PC-9 (cell line): ENCODE data around the gene SRP9. TPM values are rescaled to one million over a fixed set of nuclear protein-coding genes. Genes with fewer than 3 reads are reported as not detected.
A peak's percentile ranks its signal among the peaks of the same experiment; 100 is the strongest.

ENCODE experiments used
- BruUV-seq: library from RNA; stranded (reverse); fragments of 400-500 nt; replicated peaks from 2 replicates; lab custom pipeline; 2021; lab: Mats Ljungman, UMichigan
- CTCF ChIA-PET: fragments of 300-600 bp; sonication (Branson Sonifier 250); formaldehyde crosslinking; loops from one replicate; lab custom pipeline; 2022; ENCODE audit warnings: antibody characterized with exemption; lab: Charles Lee
- POLR2A ChIA-PET: fragments of 300-600 bp; sonication (Branson Sonifier 250); formaldehyde crosslinking; loops from one replicate; lab custom pipeline; 2022; ENCODE audit warnings: antibody characterized with exemption; ENCODE audit not compliant: unreplicated experiment; lab: Charles Lee
- DNase-seq, 2 experiments: peaks; one replicate each; pipeline versions ENCODE4 v3.0.0 to v3.0.0-alpha.2; 2015 to 2022; ENCODE audit warnings: mixed read lengths in 1 of 2
- H2AFZ ChIP-seq: fragments of 200-600 bp; sonication (generic); 2 replicates; pipeline ENCODE4 v1.8.1; 2017; ENCODE audit warnings: antibody characterized with exemption
- H3F3A ChIP-seq: fragments of 200-600 bp; sonication (generic); 2 replicates; pipeline ENCODE4 v1.8.1; 2017; ENCODE audit warnings: antibody characterized with exemption, mild to moderate bottlenecking, low read depth; ENCODE audit not compliant: insufficient read depth
- H3K27ac ChIP-seq: fragments of 200-600 bp; sonication (generic); 2 replicates; pipeline ENCODE4 v1.6.1; 2016; ENCODE audit warnings: mixed run types
- H3K27me3 ChIP-seq: fragments of 200-600 bp; sonication (generic); 2 replicates; pipeline ENCODE4 v1.6.1; 2016; ENCODE audit warnings: low read depth, mixed run types; ENCODE audit not compliant: insufficient read depth
- H3K36me3 ChIP-seq: fragments of 200-600 bp; sonication (generic); 2 replicates; pipeline ENCODE4 v1.6.1; 2016; ENCODE audit warnings: low read depth, mixed run types
- H3K4me1 ChIP-seq: fragments of 200-600 bp; sonication (generic); replicated peaks from 2 replicates; pipeline ENCODE4 v1.6.1; 2016; ENCODE audit warnings: mixed run types; ENCODE audit not compliant: insufficient read depth
- H3K4me2 ChIP-seq: fragments of 200-600 bp; sonication (generic); 2 replicates; pipeline ENCODE4 v1.6.1; 2017; ENCODE audit warnings: mixed run types
- H3K4me3 ChIP-seq: fragments of 200-600 bp; sonication (generic); 2 replicates; pipeline ENCODE4 v1.6.1; 2016; ENCODE audit warnings: mixed run types
- H3K79me2 ChIP-seq: fragments of 200-600 bp; sonication (generic); 2 replicates; pipeline ENCODE4 v1.6.1; 2017; ENCODE audit warnings: low read depth, mixed run types
- H3K9me2 ChIP-seq: fragments of 200-600 bp; sonication (generic); 2 replicates; pipeline ENCODE4 v1.8.1; 2017; ENCODE audit warnings: mild to moderate bottlenecking; ENCODE audit not compliant: insufficient read depth
- H3K9me3 ChIP-seq: fragments of 200-600 bp; sonication (generic); 2 replicates; pipeline ENCODE4 v1.8.1; 2016; ENCODE audit warnings: low read depth; ENCODE audit not compliant: insufficient read depth
- H4K20me1 ChIP-seq: fragments of 200-600 bp; sonication (generic); 2 replicates; pipeline ENCODE4 v1.8.1; 2017; ENCODE audit not compliant: insufficient read depth
- EZH2 ChIP-seq: fragments of 200-600 bp; sonication (generic); IDR thresholded peaks from 2 replicates; pipeline ENCODE4 v1.8.0; 2017; ENCODE audit warnings: antibody characterized with exemption, low read depth
- intact Hi-C: fragments of 100-400 bp; cut with micrococcal nuclease; formaldehyde crosslinking; loops from one replicate; pipeline ENCODE4 v1.10.0; 2022; ENCODE audit not compliant: unreplicated experiment
- total RNA-seq: library from RNA; stranded (reverse); gene quantifications from 2 replicates; pipeline ENCODE4 v1.2.3, GENCODE V29; 2021
- TF ChIP-seq, protein P1 (sequence below): fragments of 200-600 bp; sonication (generic); conservative IDR thresholded peaks from 2 replicates; pipeline ENCODE4 v1.6.1; 2017; ENCODE audit warnings: mixed run types, antibody characterized with exemption, mild to moderate bottlenecking, moderate library complexity

SRP9 gene
- total RNA-seq, 1 experiment from 2014 or later = 406 TPM

DNA sequence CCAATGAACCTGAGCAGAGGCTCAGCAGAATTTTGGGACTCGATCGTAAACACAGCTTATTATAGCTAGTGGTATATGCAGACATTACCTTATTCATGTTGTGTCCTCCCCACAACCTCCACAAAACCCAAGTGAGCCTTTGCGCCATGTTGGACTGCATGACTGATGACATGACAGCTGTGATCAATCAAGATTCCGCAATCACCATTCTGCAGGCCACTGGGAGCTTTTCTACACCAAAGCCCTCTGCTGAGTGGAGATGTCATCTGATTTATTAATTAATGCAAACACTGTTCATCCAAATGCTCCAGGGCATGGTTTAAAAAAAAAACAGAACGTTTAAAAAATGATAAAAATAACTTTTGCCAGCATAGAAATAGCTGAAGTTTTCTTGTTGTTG lies 7.9 kb upstream of the SRP9 start:
- Histone ChIP-seq H3K4me2 (peak overlapping the region; percentile 63; the same call in 1 of the 2 replicates), H3K4me3 (no peak overlapping the region), H3K79me2 (no peaks in the 10 kb centered on the region), H3F3A (peaks cover 61% of the 10 kb centered on the region), H4K20me1 (no peaks in the 10 kb centered on the region), H3K36me3 (no peaks in the 10 kb centered on the region), H3K27me3 (no peaks in the 10 kb centered on the region), H2AFZ (no peak overlapping the region), H3K27ac (no peak overlapping the region), H3K9me2 (no peaks in the 10 kb centered on the region), H3K9me3 (no peaks in the 10 kb centered on the region), H3K4me1 (peaks cover 62% of the 10 kb centered on the region)
- DNase-seq = no peak
- POLR2A ChIA-PET = interaction anchor here (0.5 to 0.7 kb wide), 3 partner anchors 117 to 482 kb away, joined by 3 to 6 read pairs (median 3); partner anchors contain the start of gene ENAH
- CTCF ChIA-PET = interaction anchor here (1.0 to 1.2 kb wide), 2 partner anchors 8 to 31 kb away, joined by 3 to 5 read pairs; partner anchors contain the start of gene SRP9
- intact Hi-C loops = no loop called here
- no TSS peak for BruUV-seq
- no peak for TF ChIP-seq EZH2
- TF ChIP-seq, protein P1, sequence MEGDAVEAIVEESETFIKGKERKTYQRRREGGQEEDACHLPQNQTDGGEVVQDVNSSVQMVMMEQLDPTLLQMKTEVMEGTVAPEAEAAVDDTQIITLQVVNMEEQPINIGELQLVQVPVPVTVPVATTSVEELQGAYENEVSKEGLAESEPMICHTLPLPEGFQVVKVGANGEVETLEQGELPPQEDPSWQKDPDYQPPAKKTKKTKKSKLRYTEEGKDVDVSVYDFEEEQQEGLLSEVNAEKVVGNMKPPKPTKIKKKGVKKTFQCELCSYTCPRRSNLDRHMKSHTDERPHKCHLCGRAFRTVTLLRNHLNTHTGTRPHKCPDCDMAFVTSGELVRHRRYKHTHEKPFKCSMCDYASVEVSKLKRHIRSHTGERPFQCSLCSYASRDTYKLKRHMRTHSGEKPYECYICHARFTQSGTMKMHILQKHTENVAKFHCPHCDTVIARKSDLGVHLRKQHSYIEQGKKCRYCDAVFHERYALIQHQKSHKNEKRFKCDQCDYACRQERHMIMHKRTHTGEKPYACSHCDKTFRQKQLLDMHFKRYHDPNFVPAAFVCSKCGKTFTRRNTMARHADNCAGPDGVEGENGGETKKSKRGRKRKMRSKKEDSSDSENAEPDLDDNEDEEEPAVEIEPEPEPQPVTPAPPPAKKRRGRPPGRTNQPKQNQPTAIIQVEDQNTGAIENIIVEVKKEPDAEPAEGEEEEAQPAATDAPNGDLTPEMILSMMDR = no peak

DNA sequence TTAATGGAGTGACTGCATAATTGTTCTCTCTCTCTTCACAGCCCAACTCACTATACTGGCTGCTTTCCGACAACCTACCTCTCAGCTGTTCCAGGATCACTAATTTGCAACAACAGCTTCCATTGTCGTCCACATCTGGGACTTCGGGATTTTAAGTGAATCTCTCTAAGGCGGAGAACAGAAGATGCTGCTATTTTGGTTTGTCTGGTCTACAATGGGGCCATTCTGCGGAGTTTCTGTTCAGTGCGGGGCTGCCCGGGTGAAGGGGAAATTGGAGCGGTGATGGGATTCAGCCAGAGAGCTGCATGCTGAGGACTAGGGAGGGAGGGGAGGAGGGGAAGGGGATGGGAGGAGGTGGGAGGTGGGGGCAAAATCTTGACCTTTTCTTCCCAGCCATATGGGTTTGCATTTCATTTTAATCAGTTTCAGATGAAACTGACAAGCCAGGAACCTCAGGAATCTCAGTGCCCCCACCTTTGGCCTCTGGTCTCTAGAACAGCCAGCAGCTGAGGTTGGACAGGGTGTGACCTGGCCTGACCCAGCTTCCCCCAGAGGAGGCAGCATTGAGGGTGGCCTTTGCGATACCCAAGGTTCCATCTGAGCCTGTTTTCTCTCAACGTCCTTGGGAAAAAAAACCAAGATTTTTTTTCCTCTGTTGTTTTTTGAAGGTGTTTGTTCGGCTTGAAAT lies 6.9 kb upstream of the SRP9 start:
- H3K9me3 ChIP-seq = no peaks in the 10 kb centered on the region
- no TSS peak for BruUV-seq
- peaks cover 60% of the 10 kb centered on the region for H3K4me1 ChIP-seq
- H3K36me3 ChIP-seq = no peaks in the 10 kb centered on the region
- intact Hi-C loops = no loop called here
- no peak for DNase-seq
- H3K4me2 ChIP-seq = no peak overlapping the region
- CTCF ChIA-PET = interaction anchor here (0.6 to 1.0 kb wide), 2 partner anchors 32 to 201 kb away, joined by 3 to 5 read pairs; no protein-coding TSS in a partner anchor
- H3K79me2 ChIP-seq = no peaks in the 10 kb centered on the region
- TF ChIP-seq EZH2 = no peak
- TF ChIP-seq, protein P1 = no peak
- H3K4me3 ChIP-seq = no peak overlapping the region
- no peaks in the 10 kb centered on the region for H3K27me3 ChIP-seq
- H3F3A ChIP-seq = peaks cover 60% of the 10 kb centered on the region
- no peak overlapping the region for H2AFZ ChIP-seq
- no peaks in the 10 kb centered on the region for H4K20me1 ChIP-seq
- no peaks in the 10 kb centered on the region for H3K9me2 ChIP-seq
- no peak overlapping the region for H3K27ac ChIP-seq
- POLR2A ChIA-PET = interaction anchor here (0.5 to 0.7 kb wide), 3 partner anchors 118 to 153 kb away, joined by 3 to 6 read pairs (median 3); partner anchors contain the start of gene ENAH

DNA sequence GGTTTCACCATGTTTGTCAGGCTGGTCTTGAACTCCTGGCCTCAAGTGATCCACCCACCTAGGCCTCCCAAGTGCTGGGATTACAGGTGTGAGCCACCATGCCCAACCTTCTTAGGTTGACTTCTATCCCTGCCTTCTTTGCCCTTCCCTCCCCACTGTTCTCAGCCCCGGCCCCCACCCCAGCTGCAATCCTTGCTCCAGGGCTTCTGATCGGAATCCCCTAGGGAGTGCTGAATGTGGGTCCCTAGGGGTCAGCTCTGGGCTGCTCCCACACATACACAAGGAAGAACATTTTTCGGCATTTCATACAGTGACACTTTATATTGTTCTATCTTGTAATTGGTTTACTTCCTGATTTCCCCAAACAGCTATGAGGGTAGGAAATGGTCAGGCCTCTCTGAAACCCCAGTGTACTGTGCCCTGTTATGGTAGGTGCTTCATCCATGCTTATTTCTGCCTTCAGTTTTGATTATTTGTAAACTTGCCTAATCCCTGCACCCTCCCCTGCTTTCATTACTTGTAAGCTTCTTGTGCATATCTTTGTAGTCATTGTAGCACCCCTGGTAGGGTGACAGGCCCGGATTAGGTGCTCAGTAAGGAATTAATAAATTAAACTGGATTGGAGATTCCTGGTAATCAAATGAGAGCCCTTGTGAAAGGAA lies 5.8 kb upstream of the SRP9 start:
- H3K4me1 ChIP-seq = peaks cover 51% of the 10 kb centered on the region
- no peak overlapping the region; the same call in 1 of the 2 replicates for H2AFZ ChIP-seq
- H3F3A ChIP-seq = peaks cover 49% of the 10 kb centered on the region; the same call in 1 of the 2 replicates
- no peaks in the 10 kb centered on the region for H3K27me3 ChIP-seq
- H3K27ac ChIP-seq = peak overlapping the region; percentile 7; the same call in 1 of the 2 replicates
- H3K9me2 ChIP-seq = no peaks in the 10 kb centered on the region
- H4K20me1 ChIP-seq = no peaks in the 10 kb centered on the region
- DNase-seq = no peak
- no peaks in the 10 kb centered on the region for H3K9me3 ChIP-seq
- intact Hi-C loops = loop anchor here (1.0 to 2.0 kb wide), 7 partner anchors 35 to 296 kb away; no protein-coding TSS in a partner anchor
- BruUV-seq = no TSS peak
- ChIA-PET POLR2A (interaction anchor here (1.2 kb wide), 1 partner anchor 117 kb away, joined by 4 read pairs; no protein-coding TSS in a partner anchor), CTCF (interaction anchor here (0.6 to 1.5 kb wide), 12 partner anchors 15 to 290 kb away, joined by 3 to 11 read pairs (median 4); no protein-coding TSS in a partner anchor)
- no peak overlapping the region for H3K4me3 ChIP-seq
- no peaks in the 10 kb centered on the region for H3K79me2 ChIP-seq
- H3K4me2 ChIP-seq = peak overlapping the region; percentile 32; the same call in 1 of the 2 replicates
- H3K36me3 ChIP-seq = no peaks in the 10 kb centered on the region
- TF ChIP-seq, protein P1 = no peak
- TF ChIP-seq EZH2 = no peak
